ELF-1 (cell line): ENCODE measurements around the gene SUN2.
A peak's percentile ranks its signal among the peaks of the same experiment; 100 is the strongest.

Source experiments
- DNase-seq: peaks from one replicate; pipeline ENCODE4 v3.0.0-alpha.2; 2016; ENCODE audit warnings: low read depth, low spot score

Gene SUN2

GRCh38 chr22:38697425-38698089, 58.2 kb downstream of the SUN2 start:
- peak; percentile 14 for DNase-seq

- no peak for DNase-seq
These were observed 59.0 kb downstream of the SUN2 start for GRCh38 chr22:38696606-38697424.

- no peak for DNase-seq
These were observed 60.9 kb downstream of the SUN2 start for GRCh38 chr22:38694940-38695339.

GRCh38 chr22:38694049-38694448, 61.7 kb downstream of the SUN2 start:
- DNase-seq, result no peak

- no peak for DNase-seq
These were observed 66.1 kb downstream of the SUN2 start for GRCh38 chr22:38689651-38690050.

GRCh38 chr22:38685761-38686160, 70.0 kb downstream of the SUN2 start:
- no peak for DNase-seq

GRCh38 chr22:38684895-38685294, 70.9 kb downstream of the SUN2 start:
- no peak for DNase-seq
